Testis (tissue), 2 donors: ENCODE measurements around the gene EXOC6.

Source experiments
- POLR2A ChIP-seq: fragments of 450-650 bp; IDR thresholded peaks from one replicate; pipeline ENCODE4 v1.6.1; 2017; ENCODE audit warnings: antibody characterized with exemption, mild to moderate bottlenecking, moderate library complexity
- TF ChIP-seq, protein P1 (sequence below), 3 experiments: fragments of 450-650 bp in 2 of 3; fragments of 200-600 bp in 1 of 3; sonication (generic) in 1 of 3; IDR thresholded peaks; one replicate each; pipeline ENCODE4 v1.5.1; 2016 to 2019; ENCODE audit warnings: antibody characterized with exemption in 3 of 3, mild to moderate bottlenecking in 2 of 3, moderate library complexity in 1 of 3

DNA sequence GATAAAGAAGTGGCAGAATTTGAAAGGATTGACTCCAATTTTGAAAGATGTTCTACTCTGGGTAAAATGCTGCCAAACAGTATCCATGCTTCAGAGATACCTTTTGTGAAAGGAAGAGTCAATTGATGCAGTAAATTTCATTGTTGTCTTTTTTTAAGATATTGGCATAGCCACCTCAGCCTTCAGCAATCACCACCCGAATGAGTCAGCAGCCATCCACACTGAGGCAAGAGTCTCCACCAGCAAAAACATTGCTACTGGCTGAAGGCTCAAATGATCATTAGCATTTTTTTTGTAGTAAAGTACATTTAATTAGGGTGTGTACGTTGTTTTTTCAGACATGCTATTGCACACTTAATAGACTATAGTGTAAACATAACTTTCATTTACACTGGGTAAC, 180.6 kb downstream of the EXOC6 start:
- TF ChIP-seq, protein P1, sequence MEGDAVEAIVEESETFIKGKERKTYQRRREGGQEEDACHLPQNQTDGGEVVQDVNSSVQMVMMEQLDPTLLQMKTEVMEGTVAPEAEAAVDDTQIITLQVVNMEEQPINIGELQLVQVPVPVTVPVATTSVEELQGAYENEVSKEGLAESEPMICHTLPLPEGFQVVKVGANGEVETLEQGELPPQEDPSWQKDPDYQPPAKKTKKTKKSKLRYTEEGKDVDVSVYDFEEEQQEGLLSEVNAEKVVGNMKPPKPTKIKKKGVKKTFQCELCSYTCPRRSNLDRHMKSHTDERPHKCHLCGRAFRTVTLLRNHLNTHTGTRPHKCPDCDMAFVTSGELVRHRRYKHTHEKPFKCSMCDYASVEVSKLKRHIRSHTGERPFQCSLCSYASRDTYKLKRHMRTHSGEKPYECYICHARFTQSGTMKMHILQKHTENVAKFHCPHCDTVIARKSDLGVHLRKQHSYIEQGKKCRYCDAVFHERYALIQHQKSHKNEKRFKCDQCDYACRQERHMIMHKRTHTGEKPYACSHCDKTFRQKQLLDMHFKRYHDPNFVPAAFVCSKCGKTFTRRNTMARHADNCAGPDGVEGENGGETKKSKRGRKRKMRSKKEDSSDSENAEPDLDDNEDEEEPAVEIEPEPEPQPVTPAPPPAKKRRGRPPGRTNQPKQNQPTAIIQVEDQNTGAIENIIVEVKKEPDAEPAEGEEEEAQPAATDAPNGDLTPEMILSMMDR (IDR thresholded peaks at IDR 0.05), result no peak
- no peak for TF ChIP-seq POLR2A
